IMR-90 (cell line): ENCODE results near the gene CCDC148. TPM values are rescaled to one million over a fixed set of nuclear protein-coding genes. Genes with fewer than 3 reads are reported as not detected.
"Not testable (repeated sequence)": the region's sequence is repeated elsewhere in the genome, so short reads cannot be mapped to it uniquely, and the experiment has no call there.

Experiments
- ATAC-seq: fragments of 200-7000 bp; cut with Tn5 transposase; 2 replicates; pipeline ENCODE4 v1.9.1; 2020; ENCODE audit warnings: low read depth, mild to moderate bottlenecking, moderate library complexity
- BruUV-seq: library from RNA; stranded (reverse); fragments of 400-500 nt; replicated peaks from 2 replicates; lab custom pipeline; 2021; lab: Mats Ljungman, UMichigan
- CTCF ChIA-PET: fragments of 300-600 bp; formaldehyde crosslinking; extraction: SDS; loops from one replicate; lab custom pipeline; 2021; ENCODE audit warnings: antibody characterized with exemption; lab: Yijun Ruan, JAX
- POLR2A ChIA-PET: fragments of 300-600 bp; sonication (Branson Sonifier 250); formaldehyde crosslinking; loops from one replicate; lab custom pipeline; 2022; ENCODE audit warnings: antibody characterized with exemption; ENCODE audit not compliant: unreplicated experiment; lab: Charles Lee
- DNase-seq: peaks from one replicate; pipeline ENCODE4 v3.0.0; 2013
- H2AFZ ChIP-seq: replicated peaks from 2 replicates; pipeline ENCODE3; 2013; ENCODE audit warnings: low read length, mild to moderate bottlenecking; ENCODE audit not compliant: poor library complexity
- H2AK5ac ChIP-seq: 2 replicates; pipeline ENCODE4 v1.6.1; 2013; ENCODE audit warnings: low read depth, low read length, inconsistent platforms
- H2AK9ac ChIP-seq: replicated peaks from 2 replicates; pipeline ENCODE3; 2013; ENCODE audit warnings: mild to moderate bottlenecking, low read depth, low read length, moderate library complexity; ENCODE audit not compliant: poor library complexity
- H2BK120ac ChIP-seq: 2 replicates; pipeline ENCODE4 v1.6.1; 2013; ENCODE audit warnings: low read depth, low read length, inconsistent platforms
- H2BK15ac ChIP-seq: 3 replicates; pipeline ENCODE4 v1.6.1; 2013; ENCODE audit warnings: low read depth, low read length, inconsistent platforms
- H2BK20ac ChIP-seq: 2 replicates; pipeline ENCODE4 v1.6.1; 2013; ENCODE audit warnings: low read depth, mild to moderate bottlenecking, inconsistent platforms, low read length, moderate library complexity
- H2BK5ac ChIP-seq: 2 replicates; pipeline ENCODE4 v1.6.1; 2013; ENCODE audit warnings: mild to moderate bottlenecking, low read depth, low read length, inconsistent platforms; ENCODE audit not compliant: poor library complexity, severe bottlenecking
- H3K14ac ChIP-seq: replicated peaks from 2 replicates; pipeline ENCODE4 v1.6.1; 2013; ENCODE audit warnings: low read depth, low read length, inconsistent platforms
- H3K18ac ChIP-seq: 2 replicates; pipeline ENCODE4 v1.6.1; 2013; ENCODE audit warnings: low read depth, low read length, control low read depth
- H3K23ac ChIP-seq: 2 replicates; pipeline ENCODE4 v1.6.1; 2013; ENCODE audit warnings: low read depth, low read length, inconsistent platforms
- H3K27ac ChIP-seq: 2 replicates; pipeline ENCODE4 v1.5.1; 2013; ENCODE audit warnings: mild to moderate bottlenecking, control low read depth, low read length; ENCODE audit not compliant: insufficient read depth
- H3K27me3 ChIP-seq: 2 replicates; pipeline ENCODE4 v1.6.1; 2013; ENCODE audit warnings: low read length; ENCODE audit not compliant: control insufficient read depth, insufficient read depth
- H3K36me3 ChIP-seq: 2 replicates; pipeline ENCODE4 v1.6.1; 2013; ENCODE audit warnings: low read length, mixed read lengths; ENCODE audit not compliant: control insufficient read depth, insufficient read depth
- H3K4ac ChIP-seq: 2 replicates; pipeline ENCODE4 v1.6.1; 2013; ENCODE audit warnings: low read depth, low read length, inconsistent platforms
- H3K4me1 ChIP-seq: 2 replicates; pipeline ENCODE4 v1.6.1; 2013; ENCODE audit warnings: low read length, mixed read lengths; ENCODE audit not compliant: control insufficient read depth, insufficient read depth
- H3K4me2 ChIP-seq: 2 replicates; pipeline ENCODE4 v1.6.1; 2013; ENCODE audit warnings: low read depth, mild to moderate bottlenecking, control low read depth, low read length, moderate library complexity
- H3K4me3 ChIP-seq: 2 replicates; pipeline ENCODE4 v1.5.1; 2013; ENCODE audit warnings: low read depth, mild to moderate bottlenecking, control low read depth, low read length, moderate library complexity; ENCODE audit not compliant: insufficient read depth
- H3K56ac ChIP-seq: 2 replicates; pipeline ENCODE4 v1.6.1; 2013; ENCODE audit warnings: low read length, inconsistent platforms; ENCODE audit not compliant: insufficient read depth; ENCODE audit errors: extremely low read depth
- H3K79me1 ChIP-seq, 2 experiments: 2 replicates each; pipeline ENCODE4 v1.6.1; 2013; ENCODE audit warnings: low read length in 2 of 2, inconsistent platforms in 1 of 2, low read depth in 1 of 2
- H3K9ac ChIP-seq: 2 replicates; pipeline ENCODE4 v1.6.1; 2013; ENCODE audit warnings: low read depth, low read length, control low read depth
- H3K9me1 ChIP-seq: 2 replicates; pipeline ENCODE4 v1.6.1; 2013; ENCODE audit warnings: low read length, inconsistent platforms; ENCODE audit not compliant: insufficient read depth
- H3K9me3 ChIP-seq: 2 replicates; pipeline ENCODE4 v1.6.1; 2013; ENCODE audit warnings: low read length; ENCODE audit not compliant: control insufficient read depth, insufficient read depth
- H4K20me1 ChIP-seq: 2 replicates; pipeline ENCODE4 v1.6.1; 2013; ENCODE audit warnings: low read length, inconsistent platforms; ENCODE audit not compliant: insufficient read depth
- H4K5ac ChIP-seq: 2 replicates; pipeline ENCODE4 v1.6.1; 2013; ENCODE audit warnings: mild to moderate bottlenecking, low read depth, low read length, control low read depth
- H4K8ac ChIP-seq, 2 experiments: 2 replicates each; pipeline ENCODE4 v1.6.1; 2013; ENCODE audit warnings: low read depth in 2 of 2, low read length in 2 of 2, control low read depth in 1 of 2, inconsistent platforms in 1 of 2
- H4K91ac ChIP-seq: 2 replicates; pipeline ENCODE4 v1.6.1; 2013; ENCODE audit warnings: low read depth, low read length, inconsistent platforms; ENCODE audit not compliant: insufficient read depth
- WGBS, 2 experiments: methylation state at CpG; one replicate each; pipeline versions ENCODE4 v1.1.5 to v1.1.7; 2013; ENCODE audit warnings: missing lambda C conversion rate in 2 of 2; ENCODE audit not compliant: insufficient read length in 1 of 2; ENCODE audit errors: extremely low coverage in 2 of 2; 5-methylcytosine and 5-hydroxymethylcytosine counted together
- dilution Hi-C: fragments of 300-500 bp; cut with HindIII; formaldehyde crosslinking; loops from one replicate; pipeline ENCODE4 v1.14.3; 2018; ENCODE audit warnings: low sequenced_read_pairs; ENCODE audit not compliant: unreplicated experiment
- in situ Hi-C: fragments of 300-500 bp; cut with MboI; formaldehyde crosslinking; loops from 3 replicates; pipeline ENCODE4 v1.14.3; 2019; ENCODE audit warnings: low sequenced_read_pairs, inconsistent platforms, mixed read lengths
- intact Hi-C: fragments of 100-400 bp; cut with micrococcal nuclease; formaldehyde crosslinking; loops from 2 replicates; pipeline ENCODE4 v1.10.0; 2022
- polyA plus RNA-seq, 3 experiments: library from polyadenylated mRNA; depleted of rRNA; stranded (reverse); fragments of >200 nt; gene quantifications; 2 replicates each; pipeline ENCODE4 v1.2.3, GENCODE V29; 2012; ENCODE audit warnings: low replicate concordance in 1 of 3
- total RNA-seq: library from RNA; depleted of rRNA; stranded (reverse); fragments of >200 nt; gene quantifications from 2 replicates; pipeline ENCODE4 v1.2.3, GENCODE V29; 2012

Gene CCDC148
- total and polyA plus RNA-seq, 2 of the 4 experiments (the other 2 are of a cell fraction) = 0.18 to 0.31 TPM

DNA sequence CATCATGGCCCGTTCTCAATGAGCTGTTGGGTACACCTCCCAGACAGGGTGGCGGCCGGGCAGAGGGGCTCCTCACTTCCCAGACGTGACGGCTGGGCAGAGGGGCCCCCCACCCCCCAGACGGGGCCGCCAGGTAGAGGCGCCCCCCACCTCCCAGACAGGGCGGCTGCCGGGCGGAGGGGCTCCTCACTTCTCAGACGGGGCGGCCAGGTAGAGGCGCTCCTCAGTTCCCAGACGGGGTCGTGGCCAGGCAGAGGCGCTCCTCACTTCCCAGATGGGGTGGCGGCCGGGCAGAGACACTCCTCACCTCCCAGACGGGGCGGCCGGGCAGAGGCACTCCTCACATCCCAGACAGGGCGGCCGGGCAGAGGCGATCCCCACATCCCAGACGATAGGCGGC is 146.1 kb downstream of the CCDC148 start:
- H3K4me2 ChIP-seq, H3K27me3 ChIP-seq, H4K20me1 ChIP-seq, H3K56ac ChIP-seq, H2BK20ac ChIP-seq, H2AK5ac ChIP-seq, H2BK5ac ChIP-seq, intact Hi-C loops, CTCF ChIA-PET, H4K8ac ChIP-seq, H2AFZ ChIP-seq, POLR2A ChIA-PET, in situ Hi-C loops, H2AK9ac ChIP-seq, H3K36me3 ChIP-seq, H3K4me1 ChIP-seq, BruUV-seq, ATAC-seq, H3K4me3 ChIP-seq, H4K91ac ChIP-seq, H3K9me3 ChIP-seq, H3K79me1 ChIP-seq, DNase-seq, H3K18ac ChIP-seq, H3K4ac ChIP-seq, H2BK120ac ChIP-seq, H3K23ac ChIP-seq, dilution Hi-C loops, H4K5ac ChIP-seq, H3K9me1 ChIP-seq, H2BK15ac ChIP-seq, H3K27ac ChIP-seq, H3K9ac ChIP-seq, H3K14ac ChIP-seq: not testable (repeated sequence)
- 70% methylated on average over 5 of the region's 27 CpGs; no CpG with 5 or more reads in 1 of the 2 experiments for WGBS, 2 experiments
